Prostate gland (tissue), 2 donors: Measurements from ENCODE around the gene PITHD1.

Source experiments
- CTCF ChIP-seq, 4 experiments: fragments of 200-600 bp in 2 of 4; fragments of 450-650 bp in 2 of 4; sonication (generic) in 2 of 4; IDR thresholded peaks; 1 replicate in 3 of 4; 2 replicates in 1 of 4; pipeline ENCODE4 v1.5.1; 2016 to 2019; ENCODE audit warnings: antibody characterized with exemption in 4 of 4, mild to moderate bottlenecking in 2 of 4, moderate library complexity in 2 of 4
- POLR2A ChIP-seq: fragments of 450-650 bp; IDR thresholded peaks from one replicate; pipeline ENCODE4 v1.6.1; 2016; ENCODE audit warnings: antibody characterized with exemption, mild to moderate bottlenecking
- POLR2AphosphoS5 ChIP-seq: sonication (generic); formaldehyde crosslinking; IDR thresholded peaks from one replicate; pipeline ENCODE4 v1.6.1; 2017; ENCODE audit warnings: antibody characterized with exemption

- no peak for TF ChIP-seq CTCF (IDR thresholded peaks at IDR 0.05)
- no peak for TF ChIP-seq POLR2A
- no peak for TF ChIP-seq POLR2AphosphoS5
Measured at GRCh38 chr1:23752909-23753308, 25.3 kb upstream of the PITHD1 start.
